ENCODE measurements around the gene DIP2C.

DIP2C gene

DNA sequence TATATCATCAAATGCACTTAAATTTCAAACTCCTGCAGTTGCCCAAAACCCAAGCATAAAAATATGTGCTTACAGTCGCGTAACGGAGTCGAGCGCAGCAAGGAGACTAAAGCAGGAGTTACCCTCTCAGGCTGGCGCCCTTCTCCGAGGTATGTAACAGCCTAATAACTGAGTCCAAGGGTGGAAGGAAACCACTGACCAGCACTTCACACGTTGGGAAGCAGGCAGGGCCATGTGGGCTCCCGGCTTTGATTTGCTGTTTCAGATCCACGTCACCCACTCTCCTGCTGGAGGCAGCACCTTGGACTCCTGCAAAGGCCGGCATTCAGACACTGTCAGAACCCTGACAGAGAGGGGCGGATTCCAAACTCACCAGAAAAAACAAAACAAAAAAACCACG is 123.8 kb downstream of the DIP2C start:
- CTCF ChIA-PET, result no interaction called here
- TF ChIP-seq, protein P1, sequence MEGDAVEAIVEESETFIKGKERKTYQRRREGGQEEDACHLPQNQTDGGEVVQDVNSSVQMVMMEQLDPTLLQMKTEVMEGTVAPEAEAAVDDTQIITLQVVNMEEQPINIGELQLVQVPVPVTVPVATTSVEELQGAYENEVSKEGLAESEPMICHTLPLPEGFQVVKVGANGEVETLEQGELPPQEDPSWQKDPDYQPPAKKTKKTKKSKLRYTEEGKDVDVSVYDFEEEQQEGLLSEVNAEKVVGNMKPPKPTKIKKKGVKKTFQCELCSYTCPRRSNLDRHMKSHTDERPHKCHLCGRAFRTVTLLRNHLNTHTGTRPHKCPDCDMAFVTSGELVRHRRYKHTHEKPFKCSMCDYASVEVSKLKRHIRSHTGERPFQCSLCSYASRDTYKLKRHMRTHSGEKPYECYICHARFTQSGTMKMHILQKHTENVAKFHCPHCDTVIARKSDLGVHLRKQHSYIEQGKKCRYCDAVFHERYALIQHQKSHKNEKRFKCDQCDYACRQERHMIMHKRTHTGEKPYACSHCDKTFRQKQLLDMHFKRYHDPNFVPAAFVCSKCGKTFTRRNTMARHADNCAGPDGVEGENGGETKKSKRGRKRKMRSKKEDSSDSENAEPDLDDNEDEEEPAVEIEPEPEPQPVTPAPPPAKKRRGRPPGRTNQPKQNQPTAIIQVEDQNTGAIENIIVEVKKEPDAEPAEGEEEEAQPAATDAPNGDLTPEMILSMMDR (conservative IDR thresholded peaks at IDR 0.05; ENCODE audit: low read depth), result no peak

DNA sequence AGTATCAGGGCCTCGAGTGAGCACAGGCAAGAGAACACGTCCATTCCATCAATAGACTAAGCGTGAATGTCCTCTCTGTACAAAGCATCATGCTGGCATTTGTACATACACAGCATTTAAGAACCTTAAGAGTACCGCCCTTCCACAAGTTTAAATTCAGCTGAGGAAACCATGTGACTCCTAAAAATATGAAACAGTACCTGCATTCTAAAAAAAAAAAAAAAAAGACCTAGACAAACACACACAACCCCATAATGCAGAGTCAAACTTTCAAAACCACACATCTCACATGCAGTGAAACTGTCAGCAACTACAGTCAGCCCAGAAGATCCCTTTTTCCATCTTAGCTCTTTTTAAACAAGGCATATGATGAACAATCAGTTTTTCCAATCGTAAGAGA is 124.3 kb downstream of the DIP2C start:
- TF ChIP-seq, protein P1 (conservative IDR thresholded peaks at IDR 0.05; ENCODE audit: low read depth), result no peak
- POLR2A ChIA-PET (ENCODE audit: low non-redundant PET), result no interaction called here
- DNase-seq (ENCODE audit: low spot score), result no peak
- H3K27ac ChIP-seq, result no peak overlapping the region
- CTCF ChIA-PET, result no interaction called here

More for the DNA sequence above, 123.8 kb downstream of the DIP2C start:
- POLR2A ChIA-PET (ENCODE audit: low non-redundant PET), result no interaction called here
- H3K27ac ChIP-seq, result no peak overlapping the region
- no peak for DNase-seq (ENCODE audit: low spot score)

DNA sequence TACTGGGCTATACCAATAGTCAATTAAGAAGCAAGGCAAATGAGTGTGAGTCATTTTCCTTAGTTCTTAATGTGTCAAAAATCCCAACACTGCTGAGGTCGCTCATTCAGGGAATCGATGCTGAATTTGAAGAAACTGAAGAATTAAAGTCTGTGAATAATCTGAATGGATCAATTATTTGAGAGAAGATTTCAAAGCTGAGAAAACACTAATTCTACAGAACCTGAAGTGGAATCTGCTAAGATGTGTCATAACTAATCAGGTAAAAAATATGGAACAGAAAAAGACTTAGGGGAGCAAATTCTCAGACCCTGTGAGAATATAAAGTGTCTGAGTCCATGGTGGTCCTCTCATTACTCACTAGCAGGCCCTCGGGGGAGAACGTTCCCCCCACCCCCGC is 125.6 kb downstream of the DIP2C start:
- DNase-seq (ENCODE audit: low spot score), result no peak
- TF ChIP-seq, protein P1 (conservative IDR thresholded peaks at IDR 0.05; ENCODE audit: low read depth), result no peak
- POLR2A ChIA-PET (ENCODE audit: low non-redundant PET), result no interaction called here
- no peak overlapping the region for H3K27ac ChIP-seq
- CTCF ChIA-PET, result interaction anchor here (1.1 kb wide), 1 partner anchor 61 kb away, joined by 4 read pairs; no protein-coding TSS in a partner anchor

DNA sequence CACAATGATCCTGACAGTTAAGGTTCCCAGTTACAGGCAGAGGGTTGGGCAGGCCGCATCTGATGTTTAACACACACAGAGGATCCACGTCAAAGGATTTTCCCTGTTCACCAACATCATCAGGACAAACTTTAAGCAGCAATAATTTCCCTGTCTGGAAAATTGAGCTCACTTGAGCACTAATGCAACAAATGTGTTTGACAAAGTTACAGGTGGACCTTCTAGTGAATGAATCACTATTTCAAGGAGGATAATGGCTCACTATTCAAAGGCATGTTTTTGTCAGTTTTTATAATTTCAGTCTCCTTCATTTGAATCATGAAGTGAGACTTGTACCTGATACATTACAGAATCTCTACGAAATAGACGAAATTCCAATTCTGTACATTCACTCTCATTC is 127.3 kb downstream of the DIP2C start:
- DNase-seq (ENCODE audit: low spot score), result no peak
- TF ChIP-seq, protein P1 (conservative IDR thresholded peaks at IDR 0.05; ENCODE audit: low read depth), result no peak
- POLR2A ChIA-PET (ENCODE audit: low non-redundant PET), result no interaction called here
- H3K27ac ChIP-seq, result no peak overlapping the region
- CTCF ChIA-PET, result no interaction called here

DNA sequence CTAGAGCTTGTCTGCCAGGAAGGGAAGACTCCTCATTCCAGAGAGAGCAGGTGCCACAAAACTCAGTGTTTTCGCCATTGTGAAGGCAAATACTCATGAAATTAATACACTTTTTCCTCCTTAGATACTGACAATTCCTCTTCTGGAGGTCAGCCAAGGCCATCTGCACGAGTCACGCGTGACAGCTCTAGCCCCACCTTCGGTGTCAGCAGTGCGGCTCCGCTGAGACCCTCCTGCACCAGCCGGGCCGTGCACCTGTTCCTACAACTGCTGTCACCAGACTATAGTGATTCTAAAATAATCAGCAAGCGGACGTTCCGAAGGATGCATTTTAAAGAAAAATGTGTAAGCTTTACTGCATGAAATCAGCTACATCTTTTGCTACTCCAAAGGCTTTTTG is 127.7 kb downstream of the DIP2C start:
- CTCF ChIA-PET, result no interaction called here

DNA sequence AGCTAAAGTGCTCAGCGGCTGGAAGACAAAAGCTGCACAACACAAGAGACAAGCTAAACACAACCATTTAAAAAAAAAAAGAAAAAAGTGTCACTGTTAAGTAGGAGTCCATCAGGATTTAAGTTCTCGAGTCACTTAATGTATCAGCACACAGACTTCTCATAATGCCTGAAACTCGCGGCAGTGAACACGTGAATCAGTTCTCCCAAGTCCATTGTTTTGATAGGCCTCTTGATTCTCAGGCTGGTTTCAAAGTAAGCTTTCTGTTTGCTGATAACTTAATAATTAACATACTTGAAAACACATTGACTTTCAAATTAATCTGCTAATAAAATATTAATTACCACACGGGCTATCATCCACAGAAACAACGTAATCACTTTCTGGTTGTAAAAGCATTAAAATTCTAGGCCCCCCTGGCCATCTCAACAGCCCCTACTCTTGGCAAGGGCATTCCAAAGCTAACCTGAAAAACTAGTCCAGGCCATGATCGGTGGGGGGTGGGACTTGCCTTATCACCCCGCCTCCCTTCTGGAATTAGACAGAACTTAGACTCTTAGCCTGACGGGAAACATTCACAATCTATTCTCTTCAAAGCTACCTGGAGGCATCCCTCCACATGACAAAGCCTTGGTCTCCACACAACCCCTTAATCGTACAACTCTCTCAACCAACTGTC is 129.0 kb downstream of the DIP2C start:
- no peak overlapping the region for H3K27ac ChIP-seq
- no peak for DNase-seq (ENCODE audit: low spot score)
- ChIA-PET POLR2A (ENCODE audit: low non-redundant PET) (no interaction called here), CTCF (no interaction called here)
- TF ChIP-seq, protein P1 (conservative IDR thresholded peaks at IDR 0.05; ENCODE audit: low read depth), result no peak

More for the DNA sequence above, 127.7 kb downstream of the DIP2C start:
- DNase-seq (ENCODE audit: low spot score), result no peak
- TF ChIP-seq, protein P1 (conservative IDR thresholded peaks at IDR 0.05; ENCODE audit: low read depth), result no peak
- POLR2A ChIA-PET (ENCODE audit: low non-redundant PET), result no interaction called here
- H3K27ac ChIP-seq, result no peak overlapping the region

DNA sequence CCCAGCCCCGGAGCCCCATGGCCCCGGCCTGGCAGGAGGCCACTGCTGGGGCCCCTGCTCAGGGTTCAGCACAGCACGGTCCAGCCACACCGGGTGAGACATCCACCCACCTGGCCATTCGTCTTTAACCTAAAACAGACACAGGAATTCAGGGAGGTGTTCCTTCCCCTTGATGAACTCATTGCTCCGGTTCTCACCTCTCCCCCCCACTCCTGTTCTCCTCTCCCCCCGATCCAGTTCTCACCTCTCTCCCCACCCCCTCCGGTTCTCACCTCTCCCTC is 129.8 kb downstream of the DIP2C start:
- DNase-seq (ENCODE audit: low spot score), result no peak
- ChIA-PET CTCF (no interaction called here), POLR2A (ENCODE audit: low non-redundant PET) (no interaction called here)
- H3K27ac ChIP-seq, result no peak overlapping the region
- TF ChIP-seq, protein P1 (conservative IDR thresholded peaks at IDR 0.05; ENCODE audit: low read depth), result no peak
